ENCODE data around the gene ACTR2. TPM values are rescaled to one million over a fixed set of nuclear protein-coding genes. Genes with fewer than 3 reads are reported as not detected.

The ACTR2 gene
- total and polyA plus RNA-seq, 2 of the 13 experiments (the other 11 are each of a cell fraction or from before 2014, with no cell fraction given) = 51.2 to 100 TPM

- TF ChIP-seq KIAA2018 (CRISPR knock-in tag; IDR thresholded peaks at IDR 0.05; ENCODE audit: borderline replicate concordance) (no peak), SMAD1 (CRISPR knock-in tag; IDR thresholded peaks at IDR 0.05; ENCODE audit: borderline replicate concordance, low read depth) (no peak), ZNF333 (CRISPR knock-in tag; IDR thresholded peaks at IDR 0.05; ENCODE audit: borderline replicate concordance) (no peak), MTERF4 (CRISPR knock-in tag; IDR thresholded peaks at IDR 0.05) (no peak), MEIS2 (CRISPR knock-in tag; IDR thresholded peaks at IDR 0.05) (no peak), ZNF124 (CRISPR knock-in tag; IDR thresholded peaks at IDR 0.05) (no peak), CENPBD1 (CRISPR knock-in tag; IDR thresholded peaks at IDR 0.05; ENCODE audit: borderline replicate concordance, low read depth) (no peak), NFKBIZ (CRISPR knock-in tag; IDR thresholded peaks at IDR 0.05) (no peak), RERE (CRISPR knock-in tag; IDR thresholded peaks at IDR 0.05; ENCODE audit: low read depth) (no peak), KDM4B (CRISPR knock-in tag; IDR thresholded peaks at IDR 0.05) (no peak), GABPB1 (CRISPR knock-in tag; IDR thresholded peaks at IDR 0.05) (no peak)
These were observed 11.7 kb upstream of the ACTR2 start (continued) for GRCh38 chr2:65215946-65216345.

Data from HepG2 (cell line).